ENCODE data around the gene HOMER3.

HOMER3 gene

DNA sequence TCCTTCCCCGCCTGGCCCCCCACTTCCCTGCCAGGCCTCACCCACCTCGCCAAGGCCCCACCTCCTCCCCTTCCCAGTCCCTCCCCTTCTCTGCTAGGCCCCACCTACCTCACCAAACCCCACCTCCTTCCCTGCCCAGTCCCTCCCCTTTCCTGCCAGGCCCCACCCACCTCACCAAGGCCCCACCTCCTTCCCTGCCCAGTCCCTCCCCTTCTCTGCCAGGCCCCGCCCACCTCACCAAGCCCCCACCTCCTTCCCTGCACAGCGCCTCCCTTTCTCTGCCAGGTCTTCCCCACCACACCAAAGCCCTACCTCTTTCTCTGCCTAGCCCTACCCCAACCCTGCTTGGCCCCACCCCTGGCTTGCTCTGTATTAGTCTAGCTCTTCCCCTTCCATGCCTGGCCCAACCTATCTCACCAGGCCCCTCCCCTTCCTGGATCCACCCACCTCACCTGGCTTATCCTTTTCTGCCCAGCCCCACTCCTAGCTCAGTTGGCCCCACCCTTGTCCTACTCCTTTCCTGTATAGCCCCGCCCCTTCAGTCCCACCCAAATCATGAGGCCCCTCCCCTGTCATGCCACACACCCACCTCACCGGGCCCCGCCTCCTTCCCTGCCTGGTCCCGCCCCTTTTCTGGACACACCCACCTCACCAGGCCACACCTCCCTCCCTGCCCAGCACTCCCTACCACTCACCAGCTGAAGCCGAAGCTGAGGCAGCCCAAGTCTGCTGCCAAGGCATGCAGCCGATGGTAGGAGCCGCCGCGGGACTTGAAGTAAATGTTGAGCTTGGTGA lies 61.2 kb downstream of the HOMER3 start:
- Histone ChIP-seq H3K27ac (ENCODE audit: insufficient read depth, low read depth, low read length, poor library complexity, severe bottlenecking) (no peak overlapping the region), H3K36me3 (ENCODE audit: control insufficient read depth, insufficient read depth, low read length) (peaks cover 45% of the 10 kb centered on the region), H3K4me1 (ENCODE audit: control insufficient read depth, insufficient read depth, low read length) (no peaks in the 10 kb centered on the region), H3K27me3 (ENCODE audit: control insufficient read depth, insufficient read depth, low read length, poor library complexity, severe bottlenecking) (no peaks in the 10 kb centered on the region), H3K9me3 (ENCODE audit: control insufficient read depth, low read length) (no peaks in the 10 kb centered on the region), H3K4me3 (ENCODE audit: insufficient read depth, low read depth, low read length) (no peak overlapping the region)
- 75 to 77% methylated on average over 13 of the region's 13 CpGs for WGBS, 2 experiments

All from ectodermal cell (in vitro differentiated cells).